ENCODE measurements around the gene MRPL49.

DNA sequence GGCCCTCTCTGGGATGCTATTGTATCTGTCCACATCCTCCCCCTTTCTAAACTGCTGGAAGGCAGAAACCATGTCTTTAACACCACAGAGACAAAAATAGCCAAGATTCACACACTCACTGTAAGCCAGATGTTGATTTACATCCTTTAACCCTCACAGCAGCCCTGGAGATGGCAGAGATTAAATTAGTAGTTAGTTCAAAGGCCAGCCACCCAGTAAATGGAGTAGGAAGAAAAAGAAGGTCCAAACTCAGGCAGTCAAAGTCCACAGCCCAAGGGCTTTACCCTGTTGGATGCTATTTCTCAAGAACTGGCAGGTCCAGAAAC lies 2.5 kb upstream of the MRPL49 start:
- TF ChIP-seq POLR2AphosphoS5 (IDR thresholded peaks at IDR 0.05; ENCODE audit: low read depth) (no peak), REST (IDR thresholded peaks at IDR 0.05; ENCODE audit: unreplicated experiment) (no peak), JUNB (IDR thresholded peaks at IDR 0.05; ENCODE audit: unreplicated experiment) (no peak), EZH2 (IDR thresholded peaks at IDR 0.05; ENCODE audit: low read depth, unreplicated experiment) (no peak), EZH2phosphoT487 (IDR thresholded peaks at IDR 0.05; ENCODE audit: unreplicated experiment) (no peak), CREB1 (CRISPR knock-in tag; IDR thresholded peaks at IDR 0.05; ENCODE audit: low read depth) (no peak), ZNF462 (CRISPR knock-in tag; IDR thresholded peaks at IDR 0.05) (no peak), ZNF114 (CRISPR knock-in tag; IDR thresholded peaks at IDR 0.05) (no peak), ZNF331 (CRISPR knock-in tag; IDR thresholded peaks at IDR 0.05; ENCODE audit: low read depth) (no peak), NANOG (IDR thresholded peaks at IDR 0.05; ENCODE audit: borderline replicate concordance) (no peak)
- TF ChIP-seq, protein P1, sequence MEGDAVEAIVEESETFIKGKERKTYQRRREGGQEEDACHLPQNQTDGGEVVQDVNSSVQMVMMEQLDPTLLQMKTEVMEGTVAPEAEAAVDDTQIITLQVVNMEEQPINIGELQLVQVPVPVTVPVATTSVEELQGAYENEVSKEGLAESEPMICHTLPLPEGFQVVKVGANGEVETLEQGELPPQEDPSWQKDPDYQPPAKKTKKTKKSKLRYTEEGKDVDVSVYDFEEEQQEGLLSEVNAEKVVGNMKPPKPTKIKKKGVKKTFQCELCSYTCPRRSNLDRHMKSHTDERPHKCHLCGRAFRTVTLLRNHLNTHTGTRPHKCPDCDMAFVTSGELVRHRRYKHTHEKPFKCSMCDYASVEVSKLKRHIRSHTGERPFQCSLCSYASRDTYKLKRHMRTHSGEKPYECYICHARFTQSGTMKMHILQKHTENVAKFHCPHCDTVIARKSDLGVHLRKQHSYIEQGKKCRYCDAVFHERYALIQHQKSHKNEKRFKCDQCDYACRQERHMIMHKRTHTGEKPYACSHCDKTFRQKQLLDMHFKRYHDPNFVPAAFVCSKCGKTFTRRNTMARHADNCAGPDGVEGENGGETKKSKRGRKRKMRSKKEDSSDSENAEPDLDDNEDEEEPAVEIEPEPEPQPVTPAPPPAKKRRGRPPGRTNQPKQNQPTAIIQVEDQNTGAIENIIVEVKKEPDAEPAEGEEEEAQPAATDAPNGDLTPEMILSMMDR (conservative IDR thresholded peaks at IDR 0.05; ENCODE audit: low read depth in 2 of 2): no peak
